Retina (tissue), 1 donor: ENCODE results near the gene LIN37.

Experiments
- DNase-seq: peaks from one replicate; pipeline ENCODE4 v3.0.0-alpha.2; 2016

The LIN37 gene

DNA sequence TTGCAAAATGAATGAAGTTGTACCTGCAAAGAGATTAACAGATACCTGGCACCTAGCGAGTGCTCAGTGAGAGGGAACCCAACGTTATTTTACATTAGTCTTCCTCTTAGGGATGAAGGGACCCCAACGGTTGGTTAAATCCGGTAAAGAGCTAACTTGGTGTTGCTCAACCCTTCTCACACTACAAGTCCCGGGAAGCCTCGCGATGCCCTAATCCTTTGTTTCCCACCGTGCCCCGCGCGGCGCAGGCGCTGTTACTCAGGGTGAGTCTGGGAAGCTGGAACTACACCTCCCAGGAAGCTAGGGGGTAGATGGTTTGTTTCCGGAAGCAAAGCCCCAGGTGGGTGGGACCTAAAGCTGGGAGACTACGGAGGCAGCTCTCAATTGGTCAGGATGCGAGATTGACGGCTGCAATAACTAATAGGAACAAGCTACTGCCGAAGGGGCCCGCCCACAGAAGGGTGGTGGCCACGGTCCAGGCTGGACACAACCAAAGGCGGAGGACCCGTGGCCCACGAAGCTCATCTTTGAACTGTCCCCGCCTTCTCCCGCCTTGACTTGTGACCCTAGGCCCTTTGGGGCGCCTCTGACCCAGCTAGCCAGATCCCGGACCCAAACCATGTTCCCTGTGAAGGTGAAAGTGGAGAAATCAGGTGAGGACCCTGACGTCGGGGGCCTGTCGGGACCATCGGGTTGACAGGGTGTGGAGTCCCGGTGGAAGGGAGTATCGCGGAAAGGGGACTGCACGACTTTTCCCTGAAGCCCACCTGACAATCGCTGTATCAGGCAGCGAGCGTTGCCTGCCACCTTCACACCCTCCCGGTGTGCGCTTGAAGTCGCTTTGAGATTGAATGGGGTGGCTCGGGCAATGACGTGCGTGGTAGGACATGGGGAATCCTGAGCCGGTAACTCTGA lies at the start of gene LIN37:
Gene LIN37 (plus strand): TSS at position 471 of the 915 bp plus-strand sequence. CDS start 149 bp downstream, at position 620.
- peak; percentile 99 for DNase-seq

DNA sequence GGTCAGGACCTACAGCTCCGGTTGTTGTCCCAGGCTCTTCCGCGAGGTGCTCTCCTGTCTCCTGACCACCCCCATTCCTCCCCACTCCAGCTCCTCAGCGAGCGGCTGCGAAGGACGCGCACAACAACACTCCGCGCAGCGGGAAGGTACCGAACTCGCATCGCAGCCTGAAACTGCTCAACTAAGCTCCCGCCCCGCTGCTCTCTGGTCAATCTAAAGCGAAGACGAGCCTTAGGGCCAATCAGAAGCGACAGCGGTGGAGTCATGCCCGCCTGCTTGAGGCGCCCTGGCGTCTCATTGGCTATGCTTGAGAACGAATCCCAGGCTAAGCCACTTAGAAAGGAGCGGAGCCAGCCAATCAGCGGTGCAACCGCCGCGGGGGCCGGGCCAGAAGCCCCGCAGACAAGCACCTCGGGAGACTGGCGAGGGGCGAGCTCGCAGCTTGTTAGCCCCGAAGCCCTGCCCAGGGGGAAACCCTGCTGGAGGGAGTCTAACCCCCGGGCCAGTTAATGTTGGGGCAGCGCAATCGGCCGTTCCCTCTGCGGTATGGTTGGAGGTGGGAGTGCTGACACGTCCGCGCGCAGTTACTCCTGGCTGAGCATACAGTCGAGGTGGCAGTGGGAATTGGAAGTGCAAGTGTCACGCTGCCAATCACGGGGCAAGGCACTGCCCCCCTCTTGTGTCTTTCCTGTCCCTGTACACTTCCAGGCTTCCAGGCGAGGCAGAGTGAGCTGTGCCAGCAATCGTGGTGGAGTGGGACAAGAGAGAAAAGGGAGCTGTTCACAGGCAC lies 46.0 kb upstream of the LIN37 start:
- peak; percentile 96 for DNase-seq

GRCh38 chr19:35703343-35703742 lies 45.0 kb upstream of the LIN37 start:
- DNase-seq, result no peak

- DNase-seq, result peak; percentile 51
These were observed 44.2 kb upstream of the LIN37 start, which contains the start of gene ZBTB32 for GRCh38 chr19:35704218-35704617. TSS of gene ZBTB32 (plus strand) at chr19:35704558. CDS start at chr19:35714627, 10,069 bp downstream.

- DNase-seq, result no peak
These were observed 40.0 kb upstream of the LIN37 start for GRCh38 chr19:35708391-35708790.

GRCh38 chr19:35710784-35711723 lies 37.3 kb upstream of the LIN37 start:
- no peak for DNase-seq

DNA sequence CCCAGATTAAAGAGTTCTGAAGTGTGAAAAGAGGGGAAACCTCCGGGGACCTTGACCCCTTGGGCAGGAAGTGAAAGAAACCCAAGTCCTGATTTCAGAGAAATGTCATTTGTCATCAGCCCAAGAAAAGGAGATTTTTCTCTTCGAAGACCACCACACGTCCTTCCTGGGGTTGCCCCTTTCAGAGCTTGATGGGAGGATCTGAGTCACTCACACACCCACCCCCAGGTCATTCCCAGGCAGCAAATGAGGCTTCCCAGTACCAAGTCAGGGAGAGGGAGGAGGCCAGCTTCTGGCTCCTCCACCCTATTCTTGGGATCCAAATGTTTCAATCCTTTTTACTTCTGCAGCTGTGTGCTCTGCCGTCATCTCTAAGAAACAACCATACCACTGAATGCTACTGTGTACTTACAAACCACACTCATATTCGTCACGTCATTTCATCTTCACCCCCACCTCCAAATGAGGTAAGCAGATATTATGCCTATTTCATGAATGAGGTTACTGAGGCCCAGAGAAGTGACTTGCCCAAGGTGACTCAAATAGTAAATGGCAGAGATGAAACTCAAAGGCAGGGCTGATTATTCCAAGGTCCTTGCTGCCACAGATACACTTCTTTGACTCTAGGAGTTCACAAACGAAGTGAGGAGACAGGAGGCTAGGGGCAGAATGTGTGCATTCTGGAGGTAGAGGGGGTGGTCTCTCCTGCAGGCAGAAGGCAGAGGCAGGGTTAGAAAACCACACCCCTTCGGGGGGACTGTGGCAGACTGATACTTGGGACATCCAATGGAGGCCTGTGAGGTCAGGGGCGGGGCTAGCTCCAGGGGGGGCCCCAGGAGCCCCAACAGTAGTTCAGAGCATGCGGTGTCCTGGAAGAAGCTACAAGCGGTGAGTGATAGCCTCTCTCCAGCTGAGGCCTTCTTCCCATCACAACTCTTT lies 35.5 kb upstream of the LIN37 start:
- no peak for DNase-seq

GRCh38 chr19:35713506-35713850 lies 34.9 kb upstream of the LIN37 start:
- DNase-seq, result no peak

DNA sequence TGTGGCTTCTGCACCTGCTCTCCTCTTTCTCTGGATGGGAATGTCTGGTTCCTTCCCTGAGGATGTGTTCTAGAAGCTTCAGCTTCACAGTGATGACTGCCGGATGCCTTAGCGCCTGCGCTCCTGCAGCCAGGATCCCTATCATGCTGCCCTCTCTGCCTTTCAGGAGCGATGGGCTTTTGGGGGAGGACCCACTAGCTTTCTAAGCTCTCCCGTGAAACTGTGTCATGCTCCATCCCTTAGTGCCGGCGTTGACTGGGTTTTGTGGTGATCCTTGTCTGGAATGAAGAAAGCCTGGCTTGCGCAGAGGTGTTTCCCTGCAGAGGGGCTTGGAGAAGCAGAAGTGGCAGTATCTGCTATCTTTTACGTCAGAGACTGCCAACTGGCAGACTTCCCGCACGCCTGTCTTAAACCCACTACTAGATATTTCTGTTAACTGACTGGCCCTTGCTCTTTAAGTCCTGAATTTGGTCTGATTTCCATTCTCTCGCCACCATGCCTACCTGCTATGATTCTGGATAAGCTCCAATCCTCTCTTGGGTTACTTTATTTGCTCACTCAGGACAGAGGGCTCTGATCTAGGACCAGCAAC lies 34.4 kb upstream of the LIN37 start:
- DNase-seq, result no peak

DNA sequence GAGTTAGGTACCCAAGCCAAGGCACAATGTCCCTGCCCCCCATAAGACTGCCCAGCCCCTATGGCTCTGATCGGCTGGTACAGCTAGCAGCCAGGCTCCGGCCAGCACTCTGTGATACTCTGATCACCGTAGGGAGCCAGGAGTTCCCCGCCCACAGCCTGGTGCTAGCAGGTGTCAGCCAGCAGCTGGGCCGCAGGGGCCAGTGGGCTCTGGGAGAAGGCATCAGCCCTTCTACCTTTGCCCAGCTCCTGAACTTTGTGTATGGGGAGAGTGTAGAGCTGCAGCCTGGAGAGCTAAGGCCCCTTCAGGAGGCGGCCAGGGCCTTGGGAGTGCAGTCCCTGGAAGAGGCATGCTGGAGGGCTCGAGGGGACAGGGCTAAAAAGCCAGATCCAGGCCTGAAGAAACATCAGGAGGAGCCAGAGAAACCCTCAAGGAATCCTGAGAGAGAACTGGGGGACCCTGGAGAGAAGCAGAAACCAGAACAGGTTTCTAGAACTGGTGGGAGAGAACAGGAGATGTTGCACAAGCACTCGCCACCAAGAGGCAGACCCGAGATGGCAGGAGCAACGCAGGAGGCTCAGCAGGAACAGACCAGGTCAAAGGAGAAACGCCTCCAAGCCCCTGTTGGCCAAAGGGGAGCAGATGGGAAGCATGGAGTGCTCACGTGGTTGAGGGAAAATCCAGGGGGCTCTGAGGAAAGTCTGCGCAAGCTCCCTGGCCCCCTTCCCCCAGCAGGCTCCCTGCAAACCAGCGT lies 33.6 kb upstream of the LIN37 start:
- no peak for DNase-seq

DNA sequence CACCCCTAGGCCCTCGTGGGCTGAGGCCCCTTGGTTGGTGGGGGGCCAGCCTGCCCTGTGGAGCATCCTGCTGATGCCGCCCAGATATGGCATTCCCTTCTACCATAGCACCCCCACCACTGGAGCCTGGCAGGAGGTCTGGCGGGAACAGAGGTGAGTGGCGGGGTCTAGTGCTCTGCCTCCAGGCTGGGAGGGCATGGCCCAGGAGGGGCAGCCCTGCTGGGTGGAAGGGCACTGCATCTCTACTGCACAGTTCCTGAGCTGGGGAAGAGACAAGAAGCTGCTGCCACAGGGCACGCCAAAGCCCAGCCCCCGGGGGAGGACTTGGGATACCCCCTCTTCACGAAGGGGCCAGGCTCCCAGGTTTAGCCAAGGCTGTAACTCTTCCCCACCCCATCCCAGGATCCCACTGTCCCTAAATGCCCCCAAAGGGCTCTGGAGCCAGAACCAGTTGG lies 33.0 kb upstream of the LIN37 start:
- no peak for DNase-seq

DNA sequence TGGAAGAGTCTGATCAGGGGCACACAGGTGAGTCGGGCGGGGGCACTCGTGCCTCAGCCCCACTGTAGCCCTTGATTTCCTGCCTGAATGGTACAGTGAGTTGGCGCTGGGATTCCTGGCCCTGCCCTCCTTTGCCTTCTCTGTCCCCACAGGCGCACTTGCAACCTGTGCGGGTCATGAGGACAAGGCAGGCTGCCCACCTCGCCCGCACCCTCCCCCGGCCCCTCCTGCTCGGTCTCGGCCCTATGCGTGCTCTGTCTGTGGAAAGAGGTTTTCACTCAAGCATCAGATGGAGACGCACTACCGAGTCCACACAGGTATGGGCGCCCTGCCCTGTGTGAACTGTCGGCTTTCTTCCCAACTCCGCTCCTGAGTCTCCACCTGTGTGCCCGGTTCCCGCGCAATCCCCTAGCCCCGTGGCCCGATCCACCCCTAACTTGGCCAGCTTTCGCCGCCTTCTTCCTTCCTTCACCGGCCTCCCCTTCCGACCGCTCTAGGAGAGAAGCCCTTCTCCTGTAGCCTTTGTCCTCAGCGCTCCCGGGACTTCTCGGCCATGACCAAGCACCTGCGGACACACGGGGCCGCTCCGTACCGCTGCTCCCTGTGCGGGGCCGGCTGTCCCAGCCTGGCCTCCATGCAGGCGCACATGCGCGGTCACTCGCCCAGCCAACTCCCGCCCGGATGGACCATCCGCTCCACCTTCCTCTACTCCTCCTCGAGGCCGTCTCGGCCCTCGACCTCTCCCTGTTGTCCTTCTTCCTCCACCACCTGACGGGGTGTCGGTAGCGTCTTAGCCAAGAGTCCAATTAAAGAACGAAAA lies 32.2 kb upstream of the LIN37 start:
- no peak for DNase-seq

DNA sequence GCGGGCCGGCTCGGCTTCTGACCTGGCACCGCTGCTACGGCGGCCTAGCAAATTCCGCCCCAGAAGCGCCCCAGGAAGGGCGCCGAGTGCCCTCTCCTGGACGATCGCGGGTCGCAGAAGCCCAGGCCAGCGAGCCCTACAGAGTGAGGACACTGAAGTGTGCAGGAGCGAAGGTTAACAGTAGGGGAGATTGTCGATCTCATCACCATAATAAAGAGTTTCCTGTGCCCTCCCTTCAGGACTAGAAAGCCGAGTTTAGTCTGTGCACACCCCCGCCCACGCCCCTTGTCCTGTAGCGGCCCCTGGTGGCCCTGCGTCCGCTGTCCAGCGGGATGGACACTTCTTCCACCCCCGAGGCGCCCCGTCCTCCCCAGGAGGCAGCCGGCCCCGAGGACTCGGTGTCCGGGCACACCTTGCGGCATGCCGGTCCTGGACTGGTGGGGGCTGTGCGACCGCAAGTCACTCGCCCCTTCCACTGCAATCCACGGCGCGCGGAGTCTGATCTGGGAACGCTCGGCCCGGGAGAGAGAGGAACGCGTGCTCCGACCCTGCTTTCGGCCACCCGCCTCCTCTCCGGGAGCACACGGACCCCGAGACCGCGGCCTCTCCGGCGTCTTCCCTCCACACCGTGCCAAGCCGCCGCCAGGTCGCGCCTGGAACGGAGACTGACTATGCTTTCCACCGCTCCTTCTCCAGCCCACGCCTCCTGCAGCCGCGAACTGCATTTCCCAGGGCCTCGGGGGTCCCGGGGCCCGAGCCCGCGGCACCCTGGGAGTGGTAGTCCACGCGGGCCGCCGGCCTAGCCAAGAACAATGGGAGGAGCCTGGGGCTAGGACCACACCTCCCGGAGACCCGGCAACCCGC lies 31.3 kb upstream of the LIN37 start:
- peak; percentile 99 for DNase-seq

- no peak for DNase-seq
These were observed 30.6 kb upstream of the LIN37 start, which contains the start of gene KMT2B for GRCh38 chr19:35717665-35718344. TSS of gene KMT2B (plus strand) at chr19:35718003. CDS start at chr19:35718019, 16 bp downstream.

GRCh38 chr19:35718345-35719041 lies 29.9 kb upstream of the LIN37 start:
- DNase-seq, result peak; percentile 40

DNA sequence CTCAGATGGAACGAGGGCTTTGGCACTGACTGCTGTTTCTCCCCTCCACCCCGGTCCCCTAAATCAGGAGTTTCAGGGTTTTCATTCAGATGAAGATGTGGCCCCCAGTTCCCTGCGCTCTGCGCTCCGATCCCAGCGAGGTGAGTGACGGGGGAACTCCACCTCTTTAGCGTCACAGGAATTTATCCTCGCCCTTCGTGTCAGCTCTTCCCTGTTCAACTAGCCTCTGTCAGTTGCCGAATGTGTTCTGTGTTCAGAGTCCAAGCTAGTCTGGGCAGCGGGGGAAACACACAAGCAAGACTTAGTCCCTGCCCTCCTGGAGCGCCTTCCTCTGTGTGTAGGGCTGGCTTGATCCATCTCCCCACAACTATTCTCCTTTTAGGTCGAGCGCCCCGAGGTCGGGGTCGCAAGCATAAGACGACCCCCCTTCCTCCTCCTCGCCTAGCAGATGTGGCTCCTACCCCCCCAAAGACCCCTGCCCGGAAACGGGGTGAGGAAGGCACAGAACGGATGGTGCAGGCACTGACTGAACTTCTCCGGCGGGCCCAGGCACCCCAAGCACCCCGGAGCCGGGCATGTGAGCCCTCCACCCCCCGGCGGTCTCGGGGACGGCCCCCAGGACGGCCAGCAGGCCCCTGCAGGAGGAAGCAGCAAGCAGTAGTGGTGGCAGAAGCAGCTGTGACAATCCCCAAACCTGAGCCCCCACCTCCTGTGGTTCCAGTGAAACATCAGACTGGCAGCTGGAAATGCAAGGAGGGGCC lies 28.8 kb upstream of the LIN37 start:
- DNase-seq, result no peak
